Endothelial cell (in vitro differentiated cells): ENCODE data around the gene VRTN. TPM values are rescaled to one million over a fixed set of nuclear protein-coding genes. Genes with fewer than 3 reads are reported as not detected.

Source experiments
- DNase-seq: peaks from one replicate; pipeline ENCODE4 v3.0.0; 2021; ENCODE audit warnings: low spot score
- H3K27ac Mint-ChIP-seq: one replicate; pipeline ENCODE4 v1.8.0; 2021; ENCODE audit warnings: mixed read lengths, inconsistent platforms; ENCODE audit not compliant: unreplicated experiment
- H3K27me3 Mint-ChIP-seq: one replicate; pipeline ENCODE4 v1.8.0; 2021; ENCODE audit warnings: mild to moderate bottlenecking, moderate library complexity, mixed read lengths, inconsistent platforms; ENCODE audit not compliant: unreplicated experiment
- H3K36me3 Mint-ChIP-seq: one replicate; pipeline ENCODE4 v1.8.0; 2021; ENCODE audit warnings: mild to moderate bottlenecking, low read depth, mixed read lengths, inconsistent platforms; ENCODE audit not compliant: unreplicated experiment
- H3K4me1 Mint-ChIP-seq: one replicate; pipeline ENCODE4 v1.8.0; 2021; ENCODE audit warnings: mild to moderate bottlenecking, mixed read lengths, inconsistent platforms; ENCODE audit not compliant: unreplicated experiment
- H3K4me3 Mint-ChIP-seq: one replicate; pipeline ENCODE4 v1.8.0; 2021; ENCODE audit warnings: mild to moderate bottlenecking, mixed read lengths, inconsistent platforms; ENCODE audit not compliant: unreplicated experiment
- H3K9me3 Mint-ChIP-seq: one replicate; pipeline ENCODE4 v1.8.0; 2021; ENCODE audit warnings: mixed read lengths, inconsistent platforms; ENCODE audit not compliant: unreplicated experiment
- total RNA-seq: library from RNA; stranded (reverse); fragmentation: NEBNext Ultra II Directional; extraction: Animal tissue kit (Norgen Biotek cat#: 25700); gene quantifications from one replicate; pipeline ENCODE4 v1.2.1, GENCODE V29; 2021; ENCODE audit not compliant: unreplicated experiment
- TF ChIP-seq, protein P1 (sequence below): fragments of 200-600 bp; sonication (generic); IDR thresholded peaks from one replicate; pipeline ENCODE4 v1.5.0; 2021; ENCODE audit warnings: antibody characterized with exemption; ENCODE audit not compliant: unreplicated experiment

The VRTN gene
- total RNA-seq, 1 donor from 2014 or later: 4.3 TPM

DNA sequence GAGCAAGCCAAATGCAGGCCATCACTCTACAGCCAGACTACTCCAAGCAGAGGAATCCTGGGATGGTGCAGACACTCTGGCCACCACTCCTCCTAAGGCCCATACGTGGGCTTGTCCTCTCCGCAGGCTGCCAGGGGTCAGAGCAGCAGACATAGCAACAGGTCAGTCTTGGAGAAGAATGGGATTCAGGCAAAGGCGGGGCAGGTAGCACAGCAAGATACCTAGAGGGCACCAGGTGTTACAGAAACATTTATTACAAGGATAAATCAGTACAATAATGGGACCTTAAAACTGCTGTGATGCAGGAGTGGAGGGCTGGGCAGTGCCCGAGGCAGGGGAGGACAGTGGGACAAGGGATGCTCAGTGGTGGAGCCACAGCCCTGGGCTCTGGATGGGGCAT is 57.4 kb downstream of the VRTN start:
- DNase-seq: no peak
- Mint-ChIP-seq H3K36me3 (peaks cover 5% of the 10 kb centered on the region), H3K4me1 (peaks cover 13% of the 10 kb centered on the region), H3K27ac (no peak overlapping the region), H3K27me3 (peaks cover 14% of the 10 kb centered on the region), H3K4me3 (no peak overlapping the region), H3K9me3 (no peaks in the 10 kb centered on the region)
- TF ChIP-seq, protein P1, sequence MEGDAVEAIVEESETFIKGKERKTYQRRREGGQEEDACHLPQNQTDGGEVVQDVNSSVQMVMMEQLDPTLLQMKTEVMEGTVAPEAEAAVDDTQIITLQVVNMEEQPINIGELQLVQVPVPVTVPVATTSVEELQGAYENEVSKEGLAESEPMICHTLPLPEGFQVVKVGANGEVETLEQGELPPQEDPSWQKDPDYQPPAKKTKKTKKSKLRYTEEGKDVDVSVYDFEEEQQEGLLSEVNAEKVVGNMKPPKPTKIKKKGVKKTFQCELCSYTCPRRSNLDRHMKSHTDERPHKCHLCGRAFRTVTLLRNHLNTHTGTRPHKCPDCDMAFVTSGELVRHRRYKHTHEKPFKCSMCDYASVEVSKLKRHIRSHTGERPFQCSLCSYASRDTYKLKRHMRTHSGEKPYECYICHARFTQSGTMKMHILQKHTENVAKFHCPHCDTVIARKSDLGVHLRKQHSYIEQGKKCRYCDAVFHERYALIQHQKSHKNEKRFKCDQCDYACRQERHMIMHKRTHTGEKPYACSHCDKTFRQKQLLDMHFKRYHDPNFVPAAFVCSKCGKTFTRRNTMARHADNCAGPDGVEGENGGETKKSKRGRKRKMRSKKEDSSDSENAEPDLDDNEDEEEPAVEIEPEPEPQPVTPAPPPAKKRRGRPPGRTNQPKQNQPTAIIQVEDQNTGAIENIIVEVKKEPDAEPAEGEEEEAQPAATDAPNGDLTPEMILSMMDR: no peak

DNA sequence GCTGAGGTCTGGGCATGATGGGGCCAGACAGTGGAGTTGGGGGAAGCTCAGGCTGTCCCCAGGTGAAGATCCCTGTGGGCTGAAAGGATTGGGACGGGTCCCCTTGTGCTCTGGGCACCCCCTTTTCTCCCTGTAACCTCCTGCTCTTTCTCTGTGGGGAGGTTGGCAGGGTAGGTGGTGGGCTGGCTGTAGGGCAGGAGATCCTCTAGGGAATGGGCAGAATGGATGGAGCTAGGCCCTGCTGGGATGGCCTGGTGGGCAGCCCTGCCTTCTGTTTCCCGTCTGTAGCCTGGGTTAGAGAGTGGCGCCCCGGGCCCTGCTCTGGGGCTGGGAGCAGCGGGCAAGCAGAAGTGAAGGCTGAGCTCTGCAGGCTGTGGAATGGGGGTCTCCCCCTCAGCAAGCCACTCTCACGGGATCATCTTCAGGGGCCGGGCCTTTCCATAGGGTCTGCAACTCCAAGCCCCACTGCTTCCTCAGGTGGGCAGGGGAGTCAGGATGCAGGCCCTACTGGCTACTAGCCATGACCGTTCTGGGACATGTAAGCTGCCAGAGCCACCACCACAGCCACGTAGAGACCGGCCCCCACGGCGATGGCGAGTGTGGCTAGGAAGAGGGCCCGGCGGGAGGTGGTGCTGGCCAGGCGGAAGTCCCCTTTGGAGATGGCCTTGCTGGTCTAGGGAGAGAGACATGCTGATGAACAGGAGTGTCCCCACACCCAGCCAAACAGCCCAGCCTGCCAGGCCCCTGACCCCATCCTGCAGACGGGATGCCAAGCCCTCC is 58.9 kb downstream of the VRTN start:
- Mint-ChIP-seq H3K36me3 (peaks cover 5% of the 10 kb centered on the region), H3K4me1 (peaks cover 2% of the 10 kb centered on the region), H3K9me3 (no peaks in the 10 kb centered on the region), H3K27ac (no peak overlapping the region), H3K4me3 (no peak overlapping the region), H3K27me3 (peaks cover 14% of the 10 kb centered on the region)
- DNase-seq: no peak
- TF ChIP-seq, protein P1: no peak

DNA sequence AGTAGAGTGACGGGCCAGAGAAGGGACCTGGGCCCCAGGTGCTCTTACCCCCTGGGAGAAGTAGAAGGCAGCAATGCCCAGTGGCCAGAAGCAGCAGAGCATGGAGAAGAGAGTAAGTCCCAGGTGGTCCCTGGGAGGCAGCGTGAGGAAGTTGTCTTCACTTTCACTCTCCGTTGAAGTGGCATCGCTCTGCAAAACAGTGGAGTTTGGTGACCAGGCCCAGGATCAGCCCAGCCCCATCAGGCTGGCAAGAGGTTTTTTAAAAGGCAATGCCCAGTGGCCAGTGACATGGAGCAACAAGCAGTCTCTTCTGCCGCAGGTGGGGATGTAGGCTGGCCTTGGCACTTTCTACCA is 59.5 kb downstream of the VRTN start:
- Mint-ChIP-seq H3K27me3 (peaks cover 14% of the 10 kb centered on the region), H3K4me1 (peaks cover 1% of the 10 kb centered on the region), H3K27ac (no peak overlapping the region), H3K36me3 (peaks cover 5% of the 10 kb centered on the region), H3K4me3 (no peak overlapping the region), H3K9me3 (no peaks in the 10 kb centered on the region)
- TF ChIP-seq, protein P1: no peak
- DNase-seq: no peak

DNA sequence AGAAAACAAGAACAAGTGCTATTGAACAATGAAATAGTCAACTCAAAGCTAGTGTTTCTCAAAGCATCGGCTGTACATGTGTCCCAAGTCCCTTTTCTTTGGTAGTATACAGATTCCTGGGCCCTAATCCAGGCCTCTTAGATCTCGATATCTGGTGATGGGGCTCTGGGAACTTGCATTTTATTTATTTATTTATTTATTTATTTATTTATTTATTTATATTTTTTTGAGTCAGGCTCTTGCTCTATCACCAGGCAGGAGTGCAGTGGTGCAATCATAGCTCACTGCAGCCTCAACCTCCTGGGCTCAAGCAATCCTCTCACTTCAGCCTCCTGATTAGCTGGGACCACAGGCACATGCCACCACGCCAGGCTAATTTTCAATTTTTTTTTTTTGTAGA is 60.6 kb downstream of the VRTN start:
- no peak for DNase-seq
- Mint-ChIP-seq H3K27me3 (peaks cover 18% of the 10 kb centered on the region), H3K36me3 (peaks cover 5% of the 10 kb centered on the region), H3K4me3 (no peak overlapping the region), H3K27ac (no peak overlapping the region), H3K9me3 (no peaks in the 10 kb centered on the region), H3K4me1 (peaks cover 4% of the 10 kb centered on the region)
- TF ChIP-seq, protein P1: no peak

DNA sequence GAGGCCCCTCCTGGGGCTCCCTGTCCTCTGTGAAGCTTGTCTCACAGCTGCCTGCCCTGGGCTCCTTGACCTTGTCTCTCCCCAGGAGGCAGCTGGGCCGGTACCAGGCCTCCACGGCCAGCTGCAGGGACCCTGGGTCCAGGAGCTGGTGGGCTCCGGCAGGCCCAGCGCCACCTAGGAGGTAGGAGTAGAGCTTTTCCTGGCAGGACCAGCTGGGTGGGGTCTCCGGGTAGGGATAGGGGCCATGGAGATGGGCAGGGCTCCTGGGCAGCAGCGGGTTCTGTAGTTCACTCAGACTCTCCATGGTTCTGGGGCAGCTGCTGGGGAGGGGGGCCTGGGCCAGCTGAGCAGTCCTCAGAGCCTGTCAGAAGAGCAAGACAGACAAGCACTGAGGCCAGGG is 61.2 kb downstream of the VRTN start:
- Mint-ChIP-seq H3K27me3 (peaks cover 16% of the 10 kb centered on the region), H3K36me3 (peaks cover under 1% of the 10 kb centered on the region), H3K9me3 (no peaks in the 10 kb centered on the region), H3K4me3 (no peak overlapping the region), H3K4me1 (peaks cover 10% of the 10 kb centered on the region), H3K27ac (no peak overlapping the region)
- no peak for DNase-seq
- TF ChIP-seq, protein P1: no peak
